Endothelial cell of umbilical vein (primary cell): Measurements from ENCODE around the gene PKMYT1. TPM values are rescaled to one million over a fixed set of nuclear protein-coding genes. Genes with fewer than 3 reads are reported as not detected.

ENCODE experiments used
- BruUV-seq: library from RNA; stranded (reverse); fragments of 400-500 nt; replicated peaks from 2 replicates; lab custom pipeline; 2021; lab: Mats Ljungman, UMichigan
- CTCF ChIA-PET: fragments of 300-600, 350-600 bp; sonication (Branson Sonifier 250); formaldehyde crosslinking; loops from one replicate; lab custom pipeline; 2021; ENCODE audit warnings: antibody characterized with exemption, inconsistent platforms; lab: Charles Lee
- POLR2A ChIA-PET: fragments of 300-600, 350-600 bp; sonication (Branson Sonifier 250); formaldehyde crosslinking; loops from one replicate; lab custom pipeline; 2021; ENCODE audit warnings: antibody characterized with exemption, inconsistent platforms; lab: Charles Lee
- DNase-seq: peaks from one replicate; pipeline ENCODE4 v3.0.0-alpha.2; 2011; ENCODE audit warnings: low read depth, low spot score
- FAIRE-seq: peaks from 2 replicates; lab custom pipeline; 2011; peaks lifted over from hg19 to GRCh38; lab: Jason Lieb, UNC
- H2AFZ ChIP-seq: 2 replicates; pipeline ENCODE4 v1.6.0; 2012; ENCODE audit warnings: low read depth, low read length, control low read depth, inconsistent platforms
- H3K27ac ChIP-seq: 2 replicates; pipeline ENCODE4 v1.5.1; 2011; ENCODE audit warnings: low read depth, mild to moderate bottlenecking, control low read depth, low read length, moderate library complexity; ENCODE audit not compliant: insufficient read depth
- H3K27me3 ChIP-seq, 2 experiments: 2 replicates each; pipeline versions ENCODE4 v1.6.0 to v1.6.1; 2011; ENCODE audit warnings: low read length in 2 of 2, mixed read lengths in 1 of 2; ENCODE audit not compliant: control insufficient read depth in 2 of 2, insufficient read depth in 2 of 2
- H3K36me3 ChIP-seq, 2 experiments: 2 replicates in 1 of 2; 3 replicates in 1 of 2; pipeline ENCODE4 v1.5.1; 2011; ENCODE audit warnings: low read length in 2 of 2, mild to moderate bottlenecking in 1 of 2, moderate library complexity in 1 of 2; ENCODE audit not compliant: control insufficient read depth in 2 of 2, insufficient read depth in 2 of 2; ENCODE audit errors: extremely low read depth in 1 of 2
- H3K4me1 ChIP-seq: 3 replicates; pipeline ENCODE4 v1.5.1; 2011; ENCODE audit warnings: mild to moderate bottlenecking, low read length; ENCODE audit not compliant: control insufficient read depth, insufficient read depth; ENCODE audit errors: extremely low read depth
- H3K4me2 ChIP-seq: 2 replicates; pipeline ENCODE4 v1.6.1; 2011; ENCODE audit warnings: low read length, control low read depth, mixed read lengths; ENCODE audit not compliant: insufficient read depth
- H3K4me3 ChIP-seq, 3 experiments: fragments of 200-600 bp in 1 of 3; sonication (generic), shearing (Covaris generic) in 1 of 3; replicated peaks in 1 of 3; 2 replicates each; pipeline ENCODE4 v1.5.1; 2011 to 2016; ENCODE audit warnings: control low read depth in 3 of 3, low read length in 3 of 3, mild to moderate bottlenecking in 2 of 3, inconsistent platforms in 1 of 3, low read depth in 1 of 3, moderate library complexity in 1 of 3; ENCODE audit not compliant: insufficient read depth in 1 of 3
- H3K79me2 ChIP-seq: 2 replicates; pipeline ENCODE4 v1.6.0; 2012; ENCODE audit warnings: low read length, inconsistent platforms; ENCODE audit not compliant: control insufficient read depth, insufficient read depth
- H3K9ac ChIP-seq: replicated peaks from 2 replicates; pipeline ENCODE3; 2011; ENCODE audit warnings: low read length, control low read depth; ENCODE audit not compliant: insufficient read depth; ENCODE audit errors: extremely low read depth
- H3K9me1 ChIP-seq: replicated peaks from 3 replicates; pipeline ENCODE4 v1.6.0; 2011; ENCODE audit warnings: mild to moderate bottlenecking, low read length; ENCODE audit not compliant: control insufficient read depth, insufficient read depth; ENCODE audit errors: extremely low read depth
- H3K9me3 ChIP-seq: replicated peaks from 2 replicates; pipeline ENCODE4 v1.5.1; 2012; ENCODE audit warnings: low read length, inconsistent platforms; ENCODE audit not compliant: control insufficient read depth, insufficient read depth
- H4K20me1 ChIP-seq: replicated peaks from 2 replicates; pipeline ENCODE3; 2011; ENCODE audit warnings: mild to moderate bottlenecking, low read length; ENCODE audit not compliant: control insufficient read depth, insufficient read depth; ENCODE audit errors: extremely low read depth
- EZH2 ChIP-seq: IDR thresholded peaks from 2 replicates; pipeline ENCODE4 v1.6.1; 2012; ENCODE audit warnings: borderline replicate concordance, low read depth, mild to moderate bottlenecking, moderate library complexity, low read length, inconsistent platforms; ENCODE audit not compliant: severe bottlenecking
- JUN ChIP-seq: IDR thresholded peaks from 2 replicates; pipeline ENCODE4 v1.6.1; 2011; ENCODE audit warnings: borderline replicate concordance, low read depth; ENCODE audit not compliant: insufficient read length, insufficient read depth
- MAX ChIP-seq: IDR thresholded peaks from 2 replicates; pipeline ENCODE4 v1.6.1; 2011; ENCODE audit not compliant: insufficient read depth, insufficient read length
- MYC ChIP-seq: IDR thresholded peaks from one replicate; pipeline ENCODE4 v1.6.1; 2011; ENCODE audit warnings: mild to moderate bottlenecking, low read depth, low read length
- POLR2AphosphoS5 ChIP-seq: IDR thresholded peaks from 2 replicates; pipeline ENCODE4 v1.6.1; 2012; ENCODE audit warnings: low read depth, mild to moderate bottlenecking, control low read depth, low read length, moderate library complexity; ENCODE audit not compliant: insufficient read depth
- dilution Hi-C: fragments of 300-500 bp; cut with MboI; formaldehyde crosslinking; loops from one replicate; pipeline ENCODE4 v1.15.0; 2019; ENCODE audit warnings: low sequenced_read_pairs; ENCODE audit not compliant: extremely low pct_ligation_motif_present
- intact Hi-C: fragments of 100-400 bp; cut with micrococcal nuclease; formaldehyde crosslinking; loops from one replicate; pipeline ENCODE4 v1.10.0; 2022
- polyA plus RNA-seq, 4 experiments: library from polyadenylated mRNA; depleted of rRNA in 3 of 4; stranded (reverse) in 3 of 4; unstranded in 1 of 4; fragments of >200 nt; gene quantifications; 2 replicates each; pipeline versions ENCODE4 v1.2.1 to v1.2.3, GENCODE V29; 2011 to 2012; ENCODE audit warnings: missing spikeins in 1 of 4
- total RNA-seq: library from RNA; stranded (reverse); gene quantifications from 2 replicates; pipeline ENCODE4 v1.2.3, GENCODE V29; 2021
- TF ChIP-seq, protein P1 (sequence below), 2 donors: IDR thresholded peaks; 1 replicate in 1 of 2; 2 replicates in 1 of 2; pipeline ENCODE4 v1.5.1; 2011; ENCODE audit warnings: low read length in 2 of 2, mild to moderate bottlenecking in 2 of 2, moderate library complexity in 2 of 2, control low read depth in 1 of 2, inconsistent platforms in 1 of 2, low read depth in 1 of 2; ENCODE audit not compliant: insufficient read depth in 1 of 2; ENCODE audit errors: extremely low read depth in 1 of 2

Gene PKMYT1
- total and polyA plus RNA-seq, 2 donors (not counting 3 experiments of a cell fraction or from before 2014, with no cell fraction given): 26.1 to 48.5 TPM

DNA sequence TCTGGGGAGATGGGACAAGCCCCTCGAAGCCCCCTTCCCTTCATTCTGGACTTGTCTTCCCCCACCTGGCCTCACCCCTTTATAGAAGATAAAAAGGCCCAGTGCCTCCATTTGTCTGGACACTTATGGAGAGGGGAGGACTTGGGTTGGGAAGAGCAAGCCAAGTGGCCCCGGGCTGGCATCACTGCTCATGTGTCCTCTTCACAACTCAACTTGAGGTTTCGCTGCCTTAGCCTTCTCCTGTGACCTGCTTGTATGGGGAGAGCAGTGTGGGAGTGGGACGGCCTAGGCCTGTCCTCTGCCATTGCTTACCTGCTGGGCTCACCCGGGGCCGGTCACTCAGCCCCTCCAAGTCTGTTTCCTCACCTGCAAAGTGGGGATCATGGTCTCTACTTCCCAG is 9.7 kb downstream of the PKMYT1 start:
- intact Hi-C loops (no loop called here), dilution Hi-C loops (no loop called here)
- Histone ChIP-seq H3K27ac (no peak overlapping the region), H2AFZ (no peak overlapping the region), H3K9ac (peak overlapping the region; percentile 44), H3K79me2 (peaks cover 12% of the 10 kb centered on the region), H4K20me1 (no peaks in the 10 kb centered on the region), H3K36me3 (peaks cover 0 to 2% of the 10 kb centered on the region in 2 experiments), H3K4me3 (peak overlapping the region in 2 of 3 experiments; percentile 58 to 94), H3K4me2 (peak overlapping the region; percentile 77), H3K9me3 (no peaks in the 10 kb centered on the region), H3K27me3 (peaks cover 10 to 26% of the 10 kb centered on the region in 2 experiments), H3K4me1 (peaks cover 9% of the 10 kb centered on the region), H3K9me1 (no peaks in the 10 kb centered on the region)
- CTCF ChIA-PET: interaction anchor here (0.6 to 2.4 kb wide), 7 partner anchors 8 to 102 kb away, joined by 3 to 10 read pairs (median 4); partner anchors contain the start of gene PKMYT1
- no TSS peak for BruUV-seq
- no peak for DNase-seq
- TF ChIP-seq, protein P1, sequence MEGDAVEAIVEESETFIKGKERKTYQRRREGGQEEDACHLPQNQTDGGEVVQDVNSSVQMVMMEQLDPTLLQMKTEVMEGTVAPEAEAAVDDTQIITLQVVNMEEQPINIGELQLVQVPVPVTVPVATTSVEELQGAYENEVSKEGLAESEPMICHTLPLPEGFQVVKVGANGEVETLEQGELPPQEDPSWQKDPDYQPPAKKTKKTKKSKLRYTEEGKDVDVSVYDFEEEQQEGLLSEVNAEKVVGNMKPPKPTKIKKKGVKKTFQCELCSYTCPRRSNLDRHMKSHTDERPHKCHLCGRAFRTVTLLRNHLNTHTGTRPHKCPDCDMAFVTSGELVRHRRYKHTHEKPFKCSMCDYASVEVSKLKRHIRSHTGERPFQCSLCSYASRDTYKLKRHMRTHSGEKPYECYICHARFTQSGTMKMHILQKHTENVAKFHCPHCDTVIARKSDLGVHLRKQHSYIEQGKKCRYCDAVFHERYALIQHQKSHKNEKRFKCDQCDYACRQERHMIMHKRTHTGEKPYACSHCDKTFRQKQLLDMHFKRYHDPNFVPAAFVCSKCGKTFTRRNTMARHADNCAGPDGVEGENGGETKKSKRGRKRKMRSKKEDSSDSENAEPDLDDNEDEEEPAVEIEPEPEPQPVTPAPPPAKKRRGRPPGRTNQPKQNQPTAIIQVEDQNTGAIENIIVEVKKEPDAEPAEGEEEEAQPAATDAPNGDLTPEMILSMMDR (IDR thresholded peaks at IDR 0.05; ENCODE audit: extremely low read depth in 1 of 2, insufficient read depth in 1 of 2, low read depth in 1 of 2, low read length in 2 of 2): no peak
- TF ChIP-seq POLR2AphosphoS5: no peak
- no peak for TF ChIP-seq EZH2
- TF ChIP-seq JUN: no peak
- TF ChIP-seq MYC: no peak
- no peak for TF ChIP-seq MAX
- peak; percentile 35 for FAIRE-seq
- POLR2A ChIA-PET: no interaction called here
